DMS 273 (cell line): Measurements from ENCODE around the gene ANO2.

Source experiments
- DNase-seq: peaks from one replicate; lab custom pipeline; 2025; ENCODE audit not compliant: unreplicated experiment; lab: John Stamatoyannopoulos, UW

The ANO2 gene

DNA sequence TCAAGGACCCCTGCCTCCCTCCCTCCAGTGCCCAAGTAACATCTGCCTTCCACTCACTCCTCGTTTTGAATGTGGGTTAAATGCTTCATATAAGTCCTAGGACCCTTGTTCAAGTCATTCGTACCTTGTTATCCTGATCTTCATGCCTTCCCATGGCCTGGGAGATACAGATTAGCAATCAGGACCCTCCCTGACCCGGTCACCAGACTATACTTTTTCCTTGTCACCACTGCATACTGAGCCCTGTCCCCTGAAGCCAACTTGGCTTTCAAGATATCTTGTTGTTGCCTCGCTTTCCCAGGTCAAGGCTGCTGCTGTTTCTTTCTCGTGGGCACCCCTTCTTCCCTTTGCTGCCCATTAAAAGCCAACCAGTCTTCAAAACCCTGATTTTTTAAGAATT, 208.5 kb downstream of the ANO2 start:
- DNase-seq: no peak

GRCh38 chr12:5736016-5736415, 209.0 kb downstream of the ANO2 start:
- no peak for DNase-seq

- no peak for DNase-seq
Observed at GRCh38 chr12:5733916-5734315, 211.1 kb downstream of the ANO2 start.

DNA sequence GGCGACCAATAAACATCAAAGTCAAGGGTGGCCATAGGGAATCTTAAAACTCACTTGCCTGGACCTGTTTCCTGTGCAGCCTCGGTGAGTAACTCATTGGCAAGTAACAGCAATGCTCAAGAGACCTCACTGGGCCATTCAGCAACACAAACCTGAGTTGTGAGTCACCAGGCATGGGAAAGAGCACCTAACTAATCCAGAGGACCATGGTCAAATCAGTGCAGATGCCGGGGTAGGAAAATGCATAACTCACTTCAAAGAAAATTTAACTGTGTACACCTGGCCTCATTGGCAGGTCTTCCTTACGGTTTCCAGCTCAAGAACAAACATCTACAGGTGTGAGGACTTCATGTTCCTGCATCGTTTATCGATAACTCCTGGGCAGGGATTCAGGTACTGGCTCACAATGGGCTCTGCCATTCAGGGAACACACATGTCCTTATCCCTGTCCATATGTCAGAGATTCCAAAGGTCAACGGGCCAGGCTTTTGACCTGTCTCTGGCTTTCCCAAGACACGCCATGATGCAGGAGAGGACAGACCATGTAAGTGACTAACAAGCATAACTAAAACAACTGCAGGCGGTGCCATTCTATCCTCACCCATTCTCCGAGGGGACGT, 211.8 kb downstream of the ANO2 start:
- no peak for DNase-seq

- DNase-seq: no peak
Observed at GRCh38 chr12:5730962-5731361, 214.1 kb downstream of the ANO2 start.

DNA sequence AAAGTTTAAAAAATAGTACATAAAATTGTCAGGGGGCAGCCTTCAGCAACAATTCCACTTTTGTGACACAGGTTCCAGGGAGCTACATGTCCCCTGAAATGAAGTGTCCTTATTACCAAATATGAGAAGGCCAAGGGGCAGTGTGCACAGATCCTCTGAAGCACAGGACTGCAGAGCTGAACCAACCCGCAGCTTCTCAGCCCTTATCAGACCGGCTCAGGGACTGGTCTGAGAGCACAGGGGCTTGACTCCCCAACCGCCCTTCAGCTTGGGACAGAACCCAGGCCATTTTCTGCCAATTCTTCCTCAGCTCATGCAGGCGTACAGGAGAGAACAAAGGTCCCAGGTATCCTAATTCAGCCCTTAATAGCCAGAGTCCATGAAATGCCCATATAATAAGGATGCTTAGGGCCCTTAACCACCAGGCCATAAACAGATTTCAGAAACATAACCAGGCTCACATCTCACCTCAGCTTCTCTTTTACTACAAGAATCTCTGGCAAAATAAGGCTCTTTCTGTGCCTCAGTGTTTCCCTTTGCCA, 221.3 kb downstream of the ANO2 start:
- no peak for DNase-seq

DNA sequence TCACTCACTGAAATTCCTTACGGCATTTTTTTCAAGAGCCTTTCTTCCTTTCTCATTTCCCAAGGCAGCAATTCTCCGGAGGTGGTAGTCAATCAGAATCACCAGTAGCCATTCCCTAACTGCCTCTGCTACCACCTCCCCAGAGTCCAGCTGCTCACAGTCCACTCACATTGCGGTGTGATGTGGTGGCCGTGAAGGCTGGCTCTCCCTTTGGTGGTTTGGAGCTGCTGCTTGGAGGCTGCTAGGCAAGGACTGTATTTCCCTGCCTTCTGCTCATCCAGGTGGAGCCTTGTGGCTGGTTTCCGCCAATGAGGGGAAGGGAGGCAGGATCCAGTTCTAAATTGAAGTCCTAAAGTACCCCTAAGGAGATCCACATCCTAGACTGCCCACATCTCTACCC, 222.0 kb downstream of the ANO2 start:
- DNase-seq: no peak

GRCh38 chr12:5720381-5721005, 224.6 kb downstream of the ANO2 start:
- DNase-seq: no peak

- DNase-seq: no peak
Observed at GRCh38 chr12:5718680-5719079, 226.4 kb downstream of the ANO2 start.

GRCh38 chr12:5718073-5718472, 227.0 kb downstream of the ANO2 start:
- no peak for DNase-seq

GRCh38 chr12:5716976-5717375, 228.1 kb downstream of the ANO2 start:
- no peak for DNase-seq

DNA sequence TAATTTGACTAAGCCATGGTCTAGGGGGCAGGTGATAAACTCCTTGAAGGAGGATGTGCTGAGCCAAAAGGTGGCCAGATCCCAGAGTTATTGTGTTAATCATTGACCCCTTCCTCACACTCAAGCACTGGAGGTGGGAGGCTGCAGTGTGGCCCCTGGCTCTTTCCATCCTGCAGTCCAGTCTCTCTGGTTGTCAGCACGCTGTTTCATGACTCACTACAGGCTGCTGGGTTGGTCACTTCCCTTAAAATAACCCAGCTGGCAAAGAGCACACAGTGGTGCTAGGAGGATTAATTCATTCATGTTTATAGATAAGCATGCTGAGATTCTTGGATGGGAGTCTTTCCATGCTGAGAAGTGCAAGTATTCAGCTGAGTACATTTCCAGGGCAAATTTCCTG, 228.9 kb downstream of the ANO2 start:
- no peak for DNase-seq

GRCh38 chr12:5715021-5715420, 230.0 kb downstream of the ANO2 start:
- DNase-seq: no peak

DNA sequence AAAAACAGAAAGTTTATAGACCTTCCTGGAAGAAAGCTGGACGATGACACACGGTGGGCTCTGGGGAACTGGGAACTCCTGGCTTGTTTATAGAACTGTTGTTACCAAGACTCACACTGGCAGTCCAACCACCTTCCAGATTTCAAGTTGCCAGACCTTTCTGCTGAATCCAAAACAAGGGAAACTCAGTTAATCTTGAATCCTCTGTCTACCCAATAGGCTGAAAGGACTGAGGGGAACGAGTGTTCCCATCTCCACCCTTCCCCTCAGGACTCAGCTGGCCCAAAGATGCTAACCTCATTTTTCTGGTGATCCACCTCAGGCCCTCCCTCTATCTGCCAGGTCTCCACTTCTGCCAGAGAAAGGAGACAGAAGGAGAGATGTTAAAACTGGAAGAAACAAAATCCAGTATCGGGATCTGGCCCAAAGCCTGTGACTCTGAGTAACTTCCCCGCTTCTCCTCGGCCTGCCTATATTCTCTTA, 231.4 kb downstream of the ANO2 start:
- DNase-seq: no peak

DNA sequence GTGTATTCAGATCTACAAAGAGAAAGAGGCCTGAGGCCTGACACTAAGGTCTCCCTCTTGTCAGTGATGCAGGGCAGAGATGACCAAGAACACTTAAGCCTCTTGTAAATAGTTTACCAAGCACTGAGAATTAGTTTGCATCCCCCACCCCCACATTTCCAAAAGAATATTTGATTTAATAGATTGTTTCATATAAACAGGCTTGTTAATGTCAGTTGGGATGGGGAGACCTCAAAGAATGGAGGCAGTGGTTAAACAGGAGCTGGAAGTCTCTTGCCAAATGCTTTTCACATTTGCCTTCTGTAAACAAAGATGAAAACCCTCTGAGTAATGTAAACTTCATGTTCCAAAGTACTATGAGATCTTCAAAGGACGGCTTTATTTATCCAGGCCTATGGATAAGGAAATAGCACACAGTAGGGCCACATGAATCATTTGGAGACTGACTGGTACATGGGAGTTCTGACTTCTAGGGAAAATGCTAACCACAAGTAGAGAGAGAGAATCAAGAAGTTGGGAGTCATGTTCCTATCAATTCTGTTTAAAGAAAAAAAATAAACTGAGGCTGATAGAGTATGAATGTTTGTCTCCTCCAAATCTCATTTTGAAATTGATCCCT, 234.7 kb downstream of the ANO2 start:
- DNase-seq: no peak

DNA sequence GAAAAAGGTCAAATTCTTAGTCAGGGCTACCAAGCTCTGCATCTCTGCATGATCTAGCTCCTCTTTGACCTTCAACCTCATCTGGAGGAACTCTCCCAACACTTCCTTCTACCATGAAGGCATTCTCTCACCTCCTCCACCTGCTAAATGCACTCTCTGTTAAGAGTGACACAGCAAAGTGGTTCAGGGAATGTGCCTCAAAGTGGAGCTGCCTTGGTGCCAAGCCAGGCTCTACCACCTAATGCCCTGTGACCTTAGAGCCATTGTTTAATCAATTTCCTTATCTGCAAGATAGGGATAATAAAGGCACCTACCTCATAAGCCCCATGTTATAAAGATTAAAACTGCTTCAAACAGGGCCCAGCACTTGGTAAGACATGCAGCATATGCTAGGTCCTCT, 236.7 kb downstream of the ANO2 start:
- no peak for DNase-seq

DNA sequence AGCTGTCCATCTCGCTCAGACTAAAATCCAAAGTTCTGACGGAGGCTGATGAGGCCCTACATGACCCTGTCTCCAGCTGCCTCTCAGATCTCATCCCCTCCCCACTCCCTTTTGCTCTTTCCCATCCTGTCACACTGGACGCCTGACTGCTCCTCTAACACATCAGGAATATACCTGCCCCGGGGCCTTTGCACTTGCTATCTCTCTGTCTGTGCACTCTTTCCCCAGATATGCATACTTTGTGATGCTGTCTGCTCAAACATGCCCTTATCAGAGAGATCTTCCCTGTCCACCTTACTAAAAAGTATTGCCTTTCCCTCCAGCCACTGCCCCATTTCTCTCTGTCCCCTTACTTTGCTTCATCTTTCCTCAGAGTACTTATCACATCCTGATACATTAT, 238.8 kb downstream of the ANO2 start:
- DNase-seq: no peak

GRCh38 chr12:5705791-5706190, 239.3 kb downstream of the ANO2 start:
- no peak for DNase-seq

DNA sequence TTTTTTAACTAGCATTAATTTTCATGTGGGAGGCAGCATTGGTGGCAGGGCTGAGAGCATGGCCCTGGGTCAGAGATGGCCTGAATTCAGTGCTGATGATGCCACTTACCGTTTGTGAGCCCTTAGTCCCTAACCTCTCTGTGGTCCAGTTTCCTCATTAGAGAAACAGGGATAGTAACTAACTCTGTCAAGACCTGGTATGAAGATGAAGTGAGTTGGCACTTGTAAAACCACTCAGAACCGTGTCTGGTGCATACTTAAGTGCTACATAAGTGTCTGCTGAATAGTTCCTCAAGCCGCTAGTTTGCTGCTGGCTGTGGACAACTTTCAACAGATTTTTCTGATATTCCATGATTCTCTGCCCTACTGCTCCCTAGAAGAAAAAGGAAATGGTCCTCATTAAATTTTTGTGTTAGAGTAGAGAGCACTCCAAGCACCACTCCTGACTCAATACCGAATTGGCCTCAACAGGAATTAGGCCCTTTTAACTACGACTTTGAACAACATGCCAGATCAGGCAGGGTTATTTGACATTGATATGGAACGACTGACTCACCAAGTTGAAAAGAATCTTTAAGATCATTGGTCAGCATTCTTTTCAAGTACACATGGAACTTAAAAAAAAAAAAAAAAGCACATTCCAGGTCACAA, 250.2 kb downstream of the ANO2 start:
- no peak for DNase-seq

DNA sequence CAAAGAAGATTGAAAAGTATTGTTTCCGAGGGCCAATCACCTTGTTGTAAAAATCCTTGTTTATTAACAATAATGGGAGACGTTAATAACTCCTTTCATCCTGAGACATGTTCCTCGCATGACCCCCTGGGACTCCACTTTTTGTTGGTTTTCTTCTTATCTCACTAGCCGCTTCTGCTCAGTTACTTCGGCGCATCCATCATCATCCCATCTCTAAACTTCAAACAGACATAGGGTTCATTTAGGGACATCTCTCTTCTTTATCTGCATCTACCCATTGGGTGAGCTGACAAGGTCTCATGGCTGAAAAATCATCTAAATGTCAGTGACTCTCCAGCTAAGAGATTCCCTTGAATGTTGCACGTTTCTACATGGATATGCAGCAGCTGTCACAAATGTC, 252.2 kb downstream of the ANO2 start:
- DNase-seq: no peak

- no peak for DNase-seq
Observed at GRCh38 chr12:5691943-5692342, 253.1 kb downstream of the ANO2 start.

DNA sequence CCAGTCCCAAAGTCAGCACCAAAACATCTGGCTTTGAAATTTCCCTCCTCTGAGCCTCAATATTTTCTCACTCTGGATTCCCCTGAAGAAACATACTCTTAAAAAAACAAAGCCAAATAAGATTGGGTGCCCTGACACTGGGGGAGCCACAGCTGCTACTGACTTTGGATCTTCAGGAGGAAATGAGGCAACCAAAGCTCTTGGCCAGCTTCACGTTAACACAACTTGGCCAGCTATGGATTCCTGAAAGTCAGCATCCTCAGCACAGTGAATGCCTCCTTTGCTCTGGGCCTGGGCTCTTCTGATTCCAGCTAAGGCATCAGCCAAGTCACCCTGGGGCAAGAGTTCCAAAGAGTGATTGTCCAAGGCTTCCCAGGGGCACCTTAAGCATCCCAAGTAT, 254.8 kb downstream of the ANO2 start:
- DNase-seq: no peak
